Measurements from ENCODE around the gene PDZD2.

PDZD2 gene

DNA sequence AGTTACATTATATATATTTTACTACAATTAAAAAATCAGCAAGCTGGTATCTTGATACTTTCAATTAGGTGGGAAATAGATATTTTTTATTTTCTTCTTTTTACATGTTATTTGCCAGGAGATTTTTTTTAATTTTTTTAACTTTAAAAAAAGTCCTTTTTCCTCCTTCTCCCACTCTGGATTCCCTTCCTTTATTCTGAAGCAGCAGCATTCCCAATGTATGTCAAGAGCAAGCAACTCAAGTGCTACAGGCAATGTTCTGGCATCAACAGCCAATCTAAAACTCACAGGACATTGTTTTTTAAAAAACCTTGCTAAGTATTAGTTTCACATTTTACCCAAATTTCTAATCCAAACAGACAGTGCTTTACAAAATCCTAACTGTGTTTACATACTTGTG lies 493.8 kb downstream of the PDZD2 start:
- no peak for DNase-seq (ENCODE audit: low read depth, low spot score)

DNA sequence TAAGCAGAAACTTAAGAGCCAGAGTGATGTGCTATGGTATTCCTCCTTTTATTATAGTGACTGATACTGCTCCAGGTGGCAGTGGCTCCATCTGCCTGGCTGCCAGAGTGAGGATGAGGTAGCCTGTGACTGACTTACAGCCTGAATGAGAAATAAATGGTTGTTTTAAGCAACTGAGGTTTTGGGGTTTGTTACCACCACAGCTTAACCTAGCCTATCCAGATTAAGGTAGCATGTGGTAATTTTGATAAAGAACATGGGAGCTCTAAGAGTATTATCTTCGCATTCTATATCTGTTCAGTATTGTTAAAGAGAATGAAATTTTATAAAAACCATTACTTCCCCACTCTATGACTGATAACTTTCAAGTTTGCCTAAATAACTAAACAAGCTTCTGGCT lies 496.2 kb downstream of the PDZD2 start:
- no peak for DNase-seq (ENCODE audit: low read depth, low spot score)

DNA sequence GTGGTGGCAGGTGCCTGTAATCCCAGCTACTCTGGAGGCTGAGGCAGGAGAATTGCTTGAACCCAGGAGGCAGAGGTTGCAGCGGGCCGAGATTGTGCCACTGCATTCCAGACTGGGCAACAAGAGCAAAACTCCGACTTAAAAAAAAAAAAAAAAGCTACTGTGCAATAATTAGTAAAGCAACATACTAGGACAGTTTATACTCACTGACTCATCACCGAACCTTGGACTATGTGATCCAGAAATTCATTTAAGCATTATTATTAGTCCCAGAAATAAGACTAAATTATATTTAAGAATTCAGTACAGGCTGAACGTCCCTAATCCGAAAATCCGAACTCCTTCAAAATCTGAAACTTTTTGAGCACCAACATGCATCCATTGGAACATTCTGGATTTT lies 497.4 kb downstream of the PDZD2 start:
- no peak for DNase-seq (ENCODE audit: low read depth, low spot score)

DNA sequence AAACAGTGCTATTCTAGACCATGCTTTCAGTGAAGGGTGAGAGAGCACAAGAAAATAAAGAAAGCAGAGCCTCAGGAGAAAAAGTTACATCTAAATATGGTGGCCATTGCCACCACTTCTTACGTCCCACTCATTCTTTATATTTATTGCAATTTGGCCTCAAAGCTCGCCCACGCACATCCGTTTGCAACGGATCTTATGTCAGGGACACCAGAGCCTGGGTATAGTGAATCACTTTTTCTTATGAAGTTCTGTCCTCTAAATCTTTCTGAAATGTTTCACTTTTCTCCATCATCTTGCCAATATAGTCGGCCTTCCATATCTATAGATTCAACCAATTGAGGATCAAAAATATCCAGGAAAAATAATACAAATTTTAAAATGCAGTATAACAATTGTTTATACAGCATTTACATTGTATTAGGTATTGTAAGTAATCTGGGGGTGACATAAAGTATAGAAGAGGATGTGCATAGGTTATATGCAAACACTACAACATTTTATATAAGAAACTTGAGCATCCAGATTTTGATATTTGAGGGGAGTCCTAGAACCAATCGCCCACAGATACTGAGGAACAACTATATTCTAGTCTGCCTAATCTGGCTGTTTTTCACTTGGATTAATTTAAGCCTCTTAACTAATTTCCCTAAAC lies 500.0 kb downstream of the PDZD2 start:
- no peak for DNase-seq (ENCODE audit: low read depth, low spot score)

DNA sequence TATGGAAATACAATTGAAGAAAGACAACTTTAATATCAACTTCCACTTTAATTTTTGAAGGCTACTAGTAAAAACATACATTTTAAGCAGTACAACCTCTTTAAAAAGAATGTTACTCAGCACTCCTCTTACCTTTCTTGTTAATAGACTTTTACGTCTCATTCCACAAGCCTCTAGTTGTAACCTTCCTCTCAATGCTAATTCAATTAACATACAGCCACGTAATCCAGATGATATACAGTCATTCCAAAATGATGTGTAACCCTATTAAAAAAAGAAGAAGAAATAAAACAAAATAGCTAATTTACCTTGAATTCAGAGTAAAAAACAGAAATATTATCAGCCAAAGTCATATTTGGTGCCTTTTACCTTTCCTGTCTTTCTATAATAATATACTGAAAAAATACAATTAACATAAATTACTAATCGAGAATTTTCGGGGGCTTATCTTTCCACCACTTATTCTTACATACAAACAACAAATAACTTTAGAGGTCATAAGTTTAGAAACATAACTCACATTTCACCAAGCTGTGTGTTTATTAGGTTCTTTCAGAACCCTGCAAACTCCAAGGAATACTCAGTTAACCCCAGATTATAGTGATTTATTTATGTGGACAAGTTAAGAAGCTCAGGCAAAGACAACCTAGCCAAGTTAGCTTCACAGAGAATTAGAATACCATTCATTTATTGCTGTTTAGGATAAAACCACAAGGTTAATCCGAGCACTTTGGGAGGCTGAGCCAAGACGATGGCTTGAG lies 504.9 kb downstream of the PDZD2 start:
- no peak for DNase-seq (ENCODE audit: low read depth, low spot score)

DNA sequence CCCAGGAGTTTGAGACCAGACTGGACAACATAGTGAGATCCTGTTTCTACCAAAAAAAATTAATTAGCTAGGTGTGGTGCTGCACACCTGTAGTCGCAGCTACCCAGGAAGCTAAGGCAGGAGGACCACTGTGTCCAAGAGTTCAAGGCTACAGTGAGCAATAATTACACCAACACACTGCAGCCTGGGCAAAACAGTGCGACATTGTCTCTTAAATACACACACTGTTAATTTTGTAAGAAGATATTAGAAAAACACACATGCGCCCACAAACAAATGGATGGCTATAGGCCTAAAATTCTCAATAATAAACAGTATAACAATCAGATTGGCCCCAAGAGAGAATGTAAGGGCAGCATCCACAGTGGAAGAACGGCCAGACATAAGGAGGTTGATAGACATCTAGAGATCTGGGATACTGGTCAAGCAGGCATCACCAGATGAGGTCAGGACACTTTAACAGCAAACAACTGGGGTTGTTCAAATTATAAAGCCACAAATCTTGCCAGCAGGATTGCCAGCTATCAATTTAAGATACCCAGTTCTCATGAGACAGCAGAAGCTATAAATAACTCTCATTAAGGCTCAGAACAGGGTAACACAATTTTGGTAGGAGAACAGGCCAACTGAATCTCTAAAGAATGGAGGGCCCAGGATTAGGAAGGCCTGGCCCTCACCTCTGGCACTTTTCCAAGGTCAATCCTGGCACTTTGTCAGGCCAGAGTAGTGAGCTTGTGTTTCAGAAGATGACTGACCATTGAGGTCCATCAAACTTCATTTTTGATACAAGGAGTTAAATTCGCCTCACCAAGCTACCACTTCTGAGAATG lies 505.7 kb downstream of the PDZD2 start:
- no peak for DNase-seq (ENCODE audit: low read depth, low spot score)

DNA sequence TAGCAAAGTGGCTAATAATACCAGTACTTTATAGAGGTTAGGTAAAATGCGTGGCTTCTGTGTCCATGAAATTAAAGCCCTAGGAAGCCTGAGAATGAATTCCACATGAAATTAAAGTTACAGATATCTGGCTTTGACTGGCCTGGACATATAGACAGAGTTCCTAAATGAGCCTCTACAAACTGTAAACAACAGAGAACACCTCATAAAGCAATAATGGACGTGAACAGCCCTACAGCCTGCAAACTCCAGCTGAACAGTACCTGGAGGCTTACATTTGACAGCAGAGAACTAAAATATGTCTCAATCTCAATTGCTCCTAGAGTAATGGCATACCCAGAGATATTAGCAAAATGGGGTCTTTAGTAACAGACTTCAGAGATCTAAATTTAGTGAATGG lies 506.4 kb downstream of the PDZD2 start:
- no peak for DNase-seq (ENCODE audit: low read depth, low spot score)

DNA sequence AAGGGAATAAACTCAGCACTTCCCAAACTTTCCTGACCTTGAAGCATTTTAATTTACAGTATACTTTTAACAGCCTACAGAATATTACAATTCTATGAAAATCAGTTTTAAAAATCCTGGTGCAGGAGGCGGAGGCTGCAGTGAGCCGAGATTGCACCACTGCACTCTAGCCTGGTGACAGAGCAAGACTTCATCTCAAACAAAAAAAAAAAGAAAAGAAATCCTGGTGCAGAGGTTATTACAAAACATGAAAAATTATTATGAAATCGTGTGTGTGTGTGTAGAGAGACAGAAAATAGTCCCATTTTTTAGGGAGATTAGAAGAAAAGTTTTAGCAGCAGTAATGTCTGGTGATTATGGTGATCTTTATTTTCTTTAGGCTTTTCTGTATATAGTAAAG lies 508.3 kb downstream of the PDZD2 start:
- no peak for DNase-seq (ENCODE audit: low read depth, low spot score)

DNA sequence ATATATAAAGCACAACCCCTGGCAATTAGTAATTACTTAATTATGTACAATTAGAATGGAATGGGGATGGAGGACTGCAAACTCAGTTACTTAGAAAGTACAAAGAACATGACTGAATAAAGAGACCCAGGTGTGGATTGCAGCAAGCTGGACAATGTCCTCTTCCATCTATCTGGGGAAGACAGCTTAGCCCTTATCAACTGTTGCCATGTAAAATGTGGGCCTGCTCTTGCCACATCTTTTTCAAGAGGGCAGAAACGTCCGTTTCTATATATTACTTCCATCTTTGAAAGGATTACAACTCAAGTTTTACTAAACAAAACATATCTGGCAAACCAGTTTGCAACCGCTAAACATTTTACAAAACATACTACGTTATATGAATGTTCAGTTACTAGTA lies 509.0 kb downstream of the PDZD2 start:
- DNase-seq (ENCODE audit: low read depth, low spot score): no peak

DNA sequence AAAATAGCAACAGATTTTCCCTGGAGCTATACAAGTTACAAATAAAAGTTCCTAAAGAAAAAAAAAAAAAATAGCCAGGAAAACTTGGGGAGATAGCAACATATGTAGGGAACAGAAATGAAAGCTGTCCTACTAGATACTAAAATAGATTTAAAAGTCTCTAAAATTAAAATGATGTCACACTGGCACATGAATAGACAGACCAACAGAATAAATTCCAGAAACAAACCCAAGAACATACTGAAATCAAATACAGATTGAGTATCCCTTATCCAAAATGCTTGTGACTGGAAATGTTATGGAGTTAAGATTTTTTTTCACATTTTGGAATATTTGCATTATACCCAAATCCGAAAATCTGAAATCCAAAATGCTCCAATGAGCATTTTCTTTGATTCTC lies 511.4 kb downstream of the PDZD2 start:
- DNase-seq (ENCODE audit: low read depth, low spot score): no peak

DNA sequence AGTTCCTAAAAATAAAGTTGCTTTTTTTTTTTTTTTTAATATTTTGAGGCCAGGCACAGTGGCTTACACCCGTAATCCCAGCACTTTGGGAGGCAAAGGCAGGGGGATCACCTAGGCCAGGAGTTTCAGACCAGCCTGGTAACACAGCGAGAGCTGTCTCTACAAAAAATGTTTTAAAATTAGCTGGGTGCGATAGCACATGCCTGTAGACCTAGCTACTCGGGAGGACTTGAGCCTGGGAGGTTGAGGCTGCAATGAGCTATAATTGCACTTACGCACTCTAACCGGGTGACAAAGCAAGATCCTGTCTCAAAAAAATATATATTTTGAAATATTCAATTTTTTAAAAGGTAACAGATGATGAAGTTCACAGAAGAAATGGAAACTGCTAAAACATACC lies 512.3 kb downstream of the PDZD2 start:
- DNase-seq (ENCODE audit: low read depth, low spot score): no peak

DNA sequence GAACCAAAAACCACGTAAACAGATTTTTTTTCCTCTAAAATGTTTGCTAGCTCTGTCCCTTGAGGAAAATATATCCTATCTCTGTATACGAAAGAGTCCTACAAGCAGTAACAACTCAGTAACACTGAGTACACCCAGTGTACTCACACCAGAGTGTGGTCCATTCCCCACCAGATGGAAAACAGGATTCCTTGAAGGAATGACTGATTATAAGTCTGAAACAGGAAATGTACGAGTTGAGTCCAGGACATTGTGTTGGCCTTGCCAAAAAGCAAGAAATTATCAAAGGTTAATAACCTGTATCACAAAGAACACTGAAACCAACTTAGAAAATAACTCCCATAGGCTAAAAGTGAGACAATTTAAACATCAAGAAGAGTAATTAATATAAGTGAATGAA lies 514.8 kb downstream of the PDZD2 start:
- no peak for DNase-seq (ENCODE audit: low read depth, low spot score)

DNA sequence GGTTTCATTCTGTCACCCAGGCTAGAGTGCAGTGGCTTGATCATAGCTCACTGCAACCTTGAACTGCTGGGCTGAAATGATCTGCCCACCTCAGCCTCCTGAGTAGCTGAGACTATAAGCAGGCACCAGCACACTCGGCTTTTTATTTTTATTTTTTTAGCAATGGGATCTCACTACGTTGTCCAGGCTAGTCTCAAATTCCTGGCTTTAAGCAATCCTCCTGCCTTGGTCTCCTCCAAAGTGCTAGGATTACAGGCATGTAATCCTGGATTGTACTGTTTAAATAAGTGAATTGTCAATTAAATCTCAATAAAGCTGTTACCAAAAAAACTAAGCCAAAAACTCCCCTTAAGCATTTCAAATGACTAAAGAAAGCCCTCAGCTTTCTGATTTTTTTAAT lies 516.3 kb downstream of the PDZD2 start:
- no peak for DNase-seq (ENCODE audit: low read depth, low spot score)

DNA sequence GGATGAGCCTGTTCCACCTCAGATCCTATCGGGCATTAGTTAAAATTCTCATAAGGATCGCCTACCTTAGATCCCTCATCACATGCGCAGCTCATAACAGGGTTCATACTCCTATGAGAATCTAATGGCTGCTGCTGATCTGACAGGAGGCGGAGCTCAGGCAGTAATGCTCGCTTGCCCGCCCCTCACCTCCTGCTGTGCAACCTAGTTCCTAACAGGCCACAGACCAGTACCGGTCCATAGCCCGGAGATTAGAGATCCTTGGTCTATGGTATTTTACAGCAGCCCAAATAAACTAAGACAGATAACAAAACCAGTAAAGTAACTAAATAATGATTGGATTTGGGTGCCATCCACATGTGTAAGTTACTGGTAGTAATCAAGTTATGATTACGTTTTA lies 517.7 kb downstream of the PDZD2 start:
- no peak for DNase-seq (ENCODE audit: low read depth, low spot score)

DNA sequence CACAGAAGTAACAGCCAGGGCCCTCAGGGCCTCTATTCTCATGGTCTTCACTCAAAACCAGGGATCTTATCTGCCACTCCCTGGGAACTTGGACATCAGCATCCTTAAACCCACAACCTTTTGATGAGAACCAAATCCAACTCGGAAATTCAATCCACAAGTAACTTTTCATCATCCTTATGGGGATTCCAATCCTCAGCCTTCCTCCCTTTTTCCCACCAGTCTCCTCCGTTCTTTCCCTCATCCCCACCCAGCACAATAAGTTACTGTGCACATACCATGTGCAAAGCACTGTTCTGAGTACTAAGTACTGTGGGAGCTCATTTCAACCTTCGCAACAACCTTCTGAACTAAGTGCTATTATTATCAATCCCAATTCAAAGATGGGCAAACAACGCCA lies 518.1 kb downstream of the PDZD2 start:
- DNase-seq (ENCODE audit: low read depth, low spot score): no peak

DNA sequence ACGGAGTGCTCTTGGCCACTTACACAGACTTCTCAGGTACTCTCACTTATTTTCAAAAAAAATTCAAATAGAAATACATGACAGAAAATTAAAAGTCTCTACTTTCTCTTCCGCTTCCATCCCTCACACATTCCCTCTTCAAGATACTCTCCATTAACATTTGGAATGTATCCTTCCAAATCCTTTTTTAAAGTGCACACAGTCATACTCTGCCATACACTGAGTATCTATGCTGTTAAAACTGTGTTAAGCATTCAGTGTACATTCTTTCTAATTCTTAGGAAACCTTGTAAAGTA lies 519.7 kb downstream of the PDZD2 start:
- no peak for DNase-seq (ENCODE audit: low read depth, low spot score)

DNA sequence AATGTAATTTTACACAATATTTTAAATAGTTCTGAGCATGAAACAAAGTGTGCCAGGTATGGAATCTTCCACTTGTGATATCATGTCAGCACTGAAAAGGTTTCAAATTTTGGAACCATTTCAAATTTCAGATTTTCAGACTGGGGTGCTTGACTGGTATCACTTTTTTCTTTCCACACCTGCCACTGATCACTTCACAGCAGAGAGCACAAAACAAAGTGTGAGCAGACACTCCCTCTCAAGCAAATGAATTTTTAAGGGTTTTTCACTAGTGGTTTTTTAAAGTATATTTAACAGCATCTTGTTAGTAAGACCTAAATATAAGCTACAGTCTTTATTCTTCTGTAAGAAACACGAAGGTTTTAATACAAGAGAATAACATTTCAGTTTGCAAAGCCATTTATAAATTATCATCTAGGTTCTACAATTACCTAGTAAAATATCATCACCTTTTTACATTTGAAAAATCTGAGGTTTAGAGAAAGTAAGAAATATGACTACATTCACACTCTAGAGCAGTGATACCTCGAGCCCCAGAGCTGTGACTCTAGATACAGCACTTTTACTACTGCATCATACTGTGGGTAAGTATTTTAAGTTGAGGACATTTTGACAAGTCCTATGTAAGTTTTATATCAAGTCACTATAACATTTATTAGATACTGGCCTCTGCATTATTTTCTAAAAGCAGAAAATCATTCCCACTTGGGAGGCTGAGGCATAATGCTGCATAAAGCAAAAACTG lies 520.6 kb downstream of the PDZD2 start:
- no peak for DNase-seq (ENCODE audit: low read depth, low spot score)

DNA sequence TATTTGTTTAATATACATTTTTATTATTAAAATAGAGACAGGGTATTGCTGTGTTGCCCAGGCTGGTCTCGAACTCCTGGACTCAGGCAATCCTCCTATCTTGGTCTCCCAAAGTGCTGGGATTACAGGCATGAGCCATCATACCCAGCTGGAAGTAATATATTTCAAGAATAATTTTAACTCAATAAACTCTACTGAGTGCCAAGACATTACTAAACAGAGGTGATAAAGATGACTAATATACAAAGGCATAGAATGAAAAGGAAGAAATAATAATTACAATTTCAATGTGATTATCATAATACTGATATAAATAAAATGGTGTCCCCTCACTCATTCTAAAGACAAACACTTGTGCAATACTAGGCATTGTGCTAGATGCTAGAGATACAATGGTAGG lies 521.3 kb downstream of the PDZD2 start:
- DNase-seq (ENCODE audit: low read depth, low spot score): no peak
